Measurements from ENCODE around the gene DNM3. TPM values are rescaled to one million over a fixed set of nuclear protein-coding genes. Genes with fewer than 3 reads are reported as not detected.

Gene DNM3
- total RNA-seq, 1 experiment from 2014 or later = 2.7 TPM

GRCh38 chr1:171939740-171940139, 98.4 kb downstream of the DNM3 start:
- H3K23ac ChIP-seq (ENCODE audit: insufficient read length, low read depth, low read length) = no peak overlapping the region
- DNase-seq = no peak
- no peak overlapping the region for H3K27ac ChIP-seq (ENCODE audit: insufficient read length, low read depth, low read length)
- no peaks in the 10 kb centered on the region for H3K79me2 ChIP-seq (ENCODE audit: insufficient read depth, low read length)
- Mint-ChIP-seq H3K4me3 (peak overlapping the region in 1 of 2 experiments; percentile 11; a peak in 1 of 5 replicates), H3K9me3 (no peaks in the 10 kb centered on the region), H3K27ac (no peak overlapping the region), H3K36me3 (ENCODE audit: insufficient read depth in 1 of 3, low read depth in 3 of 3) (no peaks in the 10 kb centered on the region), H3K27me3 (ENCODE audit: low read depth) (no peaks in the 10 kb centered on the region), H3K4me1 (peaks cover 48 to 51% of the 10 kb centered on the region in 2 experiments)
- no peaks in the 10 kb centered on the region for H3K27me3 ChIP-seq (ENCODE audit: insufficient read depth, low read length)
- H4K8ac ChIP-seq (replicated peaks; ENCODE audit: insufficient read length, low read depth, low read length) = no peak overlapping the region
- no peaks in the 10 kb centered on the region for H3K9me3 ChIP-seq (ENCODE audit: control insufficient read depth, low read depth, low read length)
- H2BK12ac ChIP-seq (ENCODE audit: insufficient read length, low read depth, low read length) = no peak overlapping the region
- no peak overlapping the region for H2BK15ac ChIP-seq (ENCODE audit: low read depth, low read length)
- no peak overlapping the region for H3K4me2 ChIP-seq (ENCODE audit: insufficient read depth, insufficient read length, low read length)
- no peak overlapping the region for H3K18ac ChIP-seq (ENCODE audit: insufficient read length, low read depth, low read length)
- no peak for TF ChIP-seq CTCF (conservative IDR thresholded peaks at IDR 0.05)
- H2BK20ac ChIP-seq (ENCODE audit: low read depth, low read length, poor library complexity, severe bottlenecking) = no peak overlapping the region
- no peaks in the 10 kb centered on the region for H3K23me2 ChIP-seq (ENCODE audit: insufficient read length, low read depth, low read length, poor library complexity, severe bottlenecking)
- no peak overlapping the region for H2AK5ac ChIP-seq (ENCODE audit: insufficient read length, low read length)
- H3T11ph ChIP-seq (ENCODE audit: low read length) = no peak overlapping the region
- H4K5ac ChIP-seq (ENCODE audit: insufficient read length, low read depth, low read length) = no peak overlapping the region
- no peaks in the 10 kb centered on the region for H3K79me1 ChIP-seq (ENCODE audit: insufficient read depth, low read depth, low read length, poor library complexity, severe bottlenecking)
- no peaks in the 10 kb centered on the region for H4K20me1 ChIP-seq (ENCODE audit: control insufficient read depth, insufficient read depth, insufficient read length)
- H2BK120ac ChIP-seq (ENCODE audit: low read depth, low read length, poor library complexity, severe bottlenecking) = no peak overlapping the region
- H2AFZ ChIP-seq (ENCODE audit: low read length) = no peak overlapping the region
- H2BK5ac ChIP-seq (ENCODE audit: insufficient read length, low read length) = no peak overlapping the region
- H3K4me1 ChIP-seq (ENCODE audit: insufficient read depth, low read length) = peaks cover 5% of the 10 kb centered on the region; the same call in 1 of the 2 replicates
- no peak overlapping the region for H3K4ac ChIP-seq (ENCODE audit: low read depth, low read length)
- H3K56ac ChIP-seq (ENCODE audit: insufficient read length, low read depth, low read length) = no peak overlapping the region
- no peak overlapping the region for H3K14ac ChIP-seq (ENCODE audit: insufficient read depth, low read length)
- no peak overlapping the region for H3K9ac ChIP-seq (ENCODE audit: extremely low read depth, insufficient read length, low read length)
- no CpG with 5 or more reads among the region's 4 CpGs for WGBS (ENCODE audit: extremely low coverage, insufficient read length, low lambda C conversion rate)
- H4K91ac ChIP-seq (ENCODE audit: insufficient read length, low read depth, low read length) = no peak overlapping the region
